ENCODE results near the gene TOP1.

Gene TOP1

GRCh38 chr20:41045671-41046070 lies 17.0 kb downstream of the TOP1 start:
- Histone ChIP-seq H3K4me3 (no peak overlapping the region), H3K27me3 (no peaks in the 10 kb centered on the region), H3K36me3 (no peaks in the 10 kb centered on the region), H3K27ac (no peak overlapping the region), H3K9me3 (no peaks in the 10 kb centered on the region), H3K4me1 (peaks cover 0 to 84% (median 48%) of the 10 kb centered on the region in 4 donors)
- no peak for TF ChIP-seq CTCF (IDR thresholded peaks at IDR 0.05)
- DNase-seq: no peak
- intact Hi-C loops (cut with DNase I; ENCODE audit: low total_unique reads): no loop called here

- H3K36me3 ChIP-seq: no peaks in the 10 kb centered on the region
- H3K4me1 ChIP-seq: peaks cover 0 to 90% (median 54%) of the 10 kb centered on the region in 4 donors
- H3K4me3 ChIP-seq: no peak overlapping the region
- intact Hi-C loops (cut with DNase I; ENCODE audit: low total_unique reads): no loop called here
- no peak for DNase-seq
- no peaks in the 10 kb centered on the region for H3K9me3 ChIP-seq
- no peaks in the 10 kb centered on the region for H3K27me3 ChIP-seq
- H3K27ac ChIP-seq: no peak overlapping the region
- TF ChIP-seq CTCF (IDR thresholded peaks at IDR 0.05): no peak
Measured at GRCh38 chr20:41046716-41047115, 18.1 kb downstream of the TOP1 start.

GRCh38 chr20:41047279-41047974 lies 18.8 kb downstream of the TOP1 start:
- intact Hi-C loops (cut with DNase I; ENCODE audit: low total_unique reads): no loop called here
- H3K4me3 ChIP-seq: peak overlapping the region; percentile 19 to 25
- no peak for TF ChIP-seq CTCF (IDR thresholded peaks at IDR 0.05)
- peaks cover 0 to 90% (median 55%) of the 10 kb centered on the region in 4 donors for H3K4me1 ChIP-seq
- DNase-seq: no peak
- no peaks in the 10 kb centered on the region for H3K36me3 ChIP-seq
- no peaks in the 10 kb centered on the region for H3K27me3 ChIP-seq
- H3K27ac ChIP-seq: peak overlapping the region in 1 of 2 donors; percentile 34
- H3K9me3 ChIP-seq: no peaks in the 10 kb centered on the region

- no peak for TF ChIP-seq CTCF (IDR thresholded peaks at IDR 0.05)
- intact Hi-C loops (cut with DNase I; ENCODE audit: low total_unique reads): no loop called here
- Histone ChIP-seq H3K36me3 (no peaks in the 10 kb centered on the region), H3K27me3 (no peaks in the 10 kb centered on the region), H3K27ac (peak overlapping the region in 1 of 2 donors; percentile 34), H3K4me1 (peaks cover 0 to 93% (median 59%) of the 10 kb centered on the region in 4 donors), H3K4me3 (peak overlapping the region; percentile 19 to 25), H3K9me3 (no peaks in the 10 kb centered on the region)
- DNase-seq: no peak
Measured at GRCh38 chr20:41047975-41048305, 19.3 kb downstream of the TOP1 start.

GRCh38 chr20:41048461-41049301 lies 20.1 kb downstream of the TOP1 start:
- Histone ChIP-seq H3K36me3 (no peaks in the 10 kb centered on the region), H3K9me3 (no peaks in the 10 kb centered on the region), H3K4me1 (peaks cover 0 to 93% (median 63%) of the 10 kb centered on the region in 4 donors), H3K4me3 (peak overlapping the region; percentile 19 to 25), H3K27me3 (no peaks in the 10 kb centered on the region), H3K27ac (peak overlapping the region; percentile 2 to 34)
- intact Hi-C loops (cut with DNase I; ENCODE audit: low total_unique reads): no loop called here
- no peak for TF ChIP-seq CTCF (IDR thresholded peaks at IDR 0.05)
- no peak for DNase-seq

All from tibial artery (tissue), 4 donors.